ENCODE measurements around the gene TBX2.

The TBX2 gene

GRCh38 chr17:61456061-61456681 is 56.5 kb downstream of the TBX2 start:
- no peak for DNase-seq

- DNase-seq: peak; percentile 65
Observed at GRCh38 chr17:61456688-61457225, 57.1 kb downstream of the TBX2 start.

GRCh38 chr17:61457226-61457983 is 57.8 kb downstream of the TBX2 start:
- DNase-seq: peak; percentile 33

DNA sequence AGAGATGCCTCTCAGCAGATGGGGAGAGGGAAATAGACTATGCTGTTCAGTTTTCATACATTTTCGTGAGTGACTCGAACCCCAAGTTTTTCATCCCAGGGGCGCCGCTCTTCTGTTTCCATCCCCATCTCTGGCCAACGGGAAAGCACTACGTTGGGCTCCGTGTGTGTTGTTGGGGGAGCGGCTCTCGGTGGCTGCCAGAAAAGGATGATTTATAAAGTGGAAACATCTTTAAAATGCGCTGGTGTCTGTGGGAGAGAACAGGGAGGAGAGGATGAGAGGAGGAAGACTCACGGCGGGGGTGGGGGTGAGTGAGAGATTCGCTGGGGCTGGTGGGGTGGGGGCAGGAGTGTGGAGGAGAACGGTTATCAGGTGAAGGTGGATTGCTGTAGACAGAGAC is 58.4 kb downstream of the TBX2 start:
- DNase-seq: no peak

- DNase-seq: no peak
Observed at GRCh38 chr17:61458421-61459141, 58.9 kb downstream of the TBX2 start.

All from DMS53 (cell line).